HG02588 (cell line): ENCODE data around the gene YWHAG.
"Not testable (repeated sequence)": the region's sequence is repeated elsewhere in the genome, so short reads cannot be mapped to it uniquely, and the experiment has no call there.

Source experiments
- ATAC-seq: cut with Tn5 transposase; IDR thresholded peaks from one replicate; pipeline ENCODE4 v1.9.1; 2021; ENCODE audit warnings: mild to moderate bottlenecking, moderate library complexity; ENCODE audit not compliant: unreplicated experiment

Gene YWHAG

DNA sequence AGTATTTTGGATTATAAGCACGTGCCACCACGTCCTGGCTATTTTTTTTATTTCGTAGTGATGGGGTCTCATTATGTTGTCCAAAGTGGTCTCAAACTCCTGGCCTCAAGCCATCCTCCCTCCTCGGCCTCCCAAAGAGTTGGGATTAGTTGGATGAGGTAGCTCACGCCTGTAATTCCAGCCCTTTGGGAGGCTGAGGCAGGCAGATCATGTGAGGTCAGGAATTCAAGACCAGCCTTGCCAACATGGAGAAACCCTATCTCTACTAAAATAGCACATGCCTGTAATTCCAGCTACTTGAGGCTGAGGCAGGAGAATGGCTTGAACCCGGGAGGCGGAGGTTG lies 21.8 kb upstream of the YWHAG start:
- ATAC-seq = no peak

- no peak for ATAC-seq
These were observed 18.6 kb upstream of the YWHAG start for GRCh38 chr7:76377186-76377918.

DNA sequence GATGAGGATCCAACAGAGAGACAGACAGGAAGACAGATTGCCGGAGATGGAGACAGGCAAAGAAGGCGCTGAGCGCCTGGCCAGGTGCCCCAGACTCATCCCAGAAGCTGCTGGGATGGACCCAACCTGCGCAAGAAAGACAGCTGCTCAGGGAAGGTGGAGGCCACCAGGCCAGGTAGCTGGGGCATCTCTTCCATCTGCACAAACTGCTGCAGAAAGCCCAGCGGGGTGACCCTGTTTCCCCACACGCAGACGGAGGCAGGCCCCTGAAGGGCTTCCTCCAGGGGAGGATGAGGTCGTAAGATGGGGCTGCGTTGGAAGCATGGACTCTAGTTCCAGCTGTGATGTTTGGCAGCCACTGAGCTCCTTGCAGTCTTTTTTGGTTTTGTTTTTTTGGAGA lies 16.5 kb upstream of the YWHAG start:
- ATAC-seq = no peak

DNA sequence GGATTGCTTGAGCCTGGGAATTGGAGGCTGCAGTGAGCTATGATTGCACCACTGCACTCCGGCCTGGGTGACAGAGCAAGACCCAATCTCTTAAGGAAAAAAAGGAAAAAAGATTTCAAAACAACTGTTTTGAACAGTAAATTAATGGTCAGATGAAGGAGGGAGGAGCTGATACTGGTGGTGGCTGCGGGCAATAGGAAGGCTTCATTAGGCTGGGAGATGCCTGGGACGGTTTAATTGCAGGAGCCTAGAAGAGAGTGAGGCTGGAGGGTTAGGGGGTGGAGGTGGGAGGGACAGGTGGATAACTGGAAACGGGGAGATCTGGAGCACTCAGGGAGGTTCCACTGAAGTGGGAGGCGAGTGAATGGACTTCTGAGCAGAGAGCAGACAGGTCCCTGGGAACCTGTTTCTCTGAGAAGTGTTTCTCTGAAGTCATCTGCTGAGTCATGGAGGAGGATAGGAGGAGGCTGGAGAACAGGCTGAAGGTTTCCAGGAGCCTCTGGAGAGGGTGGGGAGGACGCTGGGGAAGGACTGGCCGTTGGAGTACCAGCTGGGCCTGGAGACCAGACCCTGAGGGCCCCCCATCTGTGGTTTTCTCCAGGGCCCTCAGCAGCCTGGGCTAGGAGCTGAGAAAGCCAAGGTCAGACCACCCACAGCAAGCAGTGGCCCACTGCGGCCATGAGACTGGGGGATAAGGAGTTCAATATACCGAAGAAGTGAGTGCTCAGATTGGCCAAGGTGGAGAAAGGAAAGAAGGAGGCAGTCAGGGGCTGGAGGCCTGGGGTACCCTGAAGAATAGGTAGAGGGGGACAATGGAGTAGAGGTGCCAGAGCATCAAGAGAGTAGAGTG lies 14.4 kb upstream of the YWHAG start:
- ATAC-seq = no peak

GRCh38 chr7:76371396-76371795 lies 12.6 kb upstream of the YWHAG start:
- ATAC-seq = no peak

GRCh38 chr7:76369018-76369417 lies 10.2 kb upstream of the YWHAG start:
- ATAC-seq = no peak

DNA sequence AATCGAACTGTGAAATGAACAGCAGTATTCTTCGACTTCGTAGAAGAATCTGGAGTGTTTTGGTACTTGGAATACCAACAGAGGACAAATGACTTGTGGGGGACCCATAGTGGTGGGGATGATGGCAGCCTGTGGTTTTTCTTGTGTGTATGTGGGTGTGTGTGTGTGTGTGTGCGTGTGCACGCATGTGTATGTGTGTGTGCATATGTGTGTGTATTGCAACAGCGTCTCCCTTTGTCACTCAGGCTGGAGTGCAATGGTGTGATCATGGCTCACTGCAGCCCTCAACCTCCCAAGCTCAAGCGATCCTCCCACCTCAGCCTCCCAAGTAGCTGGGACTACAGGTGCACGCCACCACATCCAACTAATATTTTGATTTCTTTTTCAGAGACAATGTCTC lies 9.4 kb upstream of the YWHAG start:
- ATAC-seq = no peak

DNA sequence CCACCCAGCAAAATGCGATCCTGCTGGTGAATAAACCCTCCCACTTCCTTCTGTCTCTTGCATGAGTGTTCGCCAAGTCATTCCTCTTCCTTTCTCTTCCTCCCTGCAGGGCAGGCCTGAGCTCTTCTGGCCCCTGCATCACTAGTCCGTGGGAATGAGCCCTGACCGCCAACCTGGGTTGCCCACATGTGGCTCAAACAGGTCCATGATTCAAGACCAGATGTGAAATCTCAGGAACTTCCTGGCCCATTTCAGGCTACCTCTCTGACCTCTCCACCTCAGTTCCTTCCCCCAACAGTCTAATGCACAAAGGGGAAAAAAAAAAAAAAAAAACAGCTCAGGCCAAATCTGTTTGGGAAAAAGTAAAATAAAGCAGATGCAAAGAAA lies 5.4 kb upstream of the YWHAG start:
- ATAC-seq = no peak

DNA sequence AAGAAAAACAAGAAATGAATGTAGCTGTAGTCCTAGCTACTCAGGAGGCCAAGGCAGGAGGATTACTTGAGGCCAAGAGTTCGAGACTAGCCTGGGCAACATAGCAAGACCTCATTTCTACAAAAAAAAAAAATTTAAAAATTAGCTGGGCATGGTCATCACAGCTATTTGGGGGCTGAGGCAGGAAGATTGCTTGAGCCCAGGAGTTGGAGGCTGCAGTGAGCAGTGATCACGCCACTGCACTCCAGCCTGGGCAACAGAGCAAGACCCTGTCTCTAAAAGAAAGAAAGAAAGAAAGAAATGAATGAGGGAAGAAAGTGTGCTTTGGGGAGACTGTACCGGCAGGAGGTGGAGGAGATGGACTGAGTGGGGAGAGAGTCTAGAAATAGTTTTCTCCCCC lies 5.0 kb upstream of the YWHAG start:
- not testable (repeated sequence) for ATAC-seq

DNA sequence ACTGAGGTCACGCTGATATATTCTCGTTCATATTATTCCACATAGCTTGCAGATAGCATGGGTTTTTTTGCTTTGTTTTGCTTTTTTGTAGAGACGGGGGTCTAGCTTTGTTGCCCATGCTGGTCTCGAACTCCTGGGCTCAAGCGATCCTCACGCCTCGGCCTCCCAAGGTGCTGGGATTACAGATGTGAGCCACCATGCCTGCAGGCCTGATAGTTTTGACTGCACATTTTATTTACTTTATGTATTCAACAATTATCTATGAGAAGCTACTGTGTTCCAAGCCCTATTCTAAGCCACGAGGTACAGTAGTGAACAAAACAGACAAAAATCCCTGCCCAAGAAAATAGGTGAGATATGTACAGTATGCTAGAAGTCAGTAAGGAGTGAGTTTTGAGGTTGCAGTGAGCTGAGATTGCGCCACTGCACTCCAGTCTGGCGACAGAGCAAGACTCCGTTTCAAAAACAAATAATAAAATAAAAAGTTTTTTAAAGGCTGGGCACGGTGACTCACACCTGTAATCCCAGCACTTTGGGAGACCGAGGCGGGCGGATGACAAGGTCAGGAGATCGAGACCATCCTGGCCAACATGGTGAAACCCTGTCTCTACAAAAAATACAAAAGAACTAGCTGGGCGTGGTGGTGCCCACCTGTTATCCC lies 1.3 kb upstream of the YWHAG start:
- no peak for ATAC-seq

DNA sequence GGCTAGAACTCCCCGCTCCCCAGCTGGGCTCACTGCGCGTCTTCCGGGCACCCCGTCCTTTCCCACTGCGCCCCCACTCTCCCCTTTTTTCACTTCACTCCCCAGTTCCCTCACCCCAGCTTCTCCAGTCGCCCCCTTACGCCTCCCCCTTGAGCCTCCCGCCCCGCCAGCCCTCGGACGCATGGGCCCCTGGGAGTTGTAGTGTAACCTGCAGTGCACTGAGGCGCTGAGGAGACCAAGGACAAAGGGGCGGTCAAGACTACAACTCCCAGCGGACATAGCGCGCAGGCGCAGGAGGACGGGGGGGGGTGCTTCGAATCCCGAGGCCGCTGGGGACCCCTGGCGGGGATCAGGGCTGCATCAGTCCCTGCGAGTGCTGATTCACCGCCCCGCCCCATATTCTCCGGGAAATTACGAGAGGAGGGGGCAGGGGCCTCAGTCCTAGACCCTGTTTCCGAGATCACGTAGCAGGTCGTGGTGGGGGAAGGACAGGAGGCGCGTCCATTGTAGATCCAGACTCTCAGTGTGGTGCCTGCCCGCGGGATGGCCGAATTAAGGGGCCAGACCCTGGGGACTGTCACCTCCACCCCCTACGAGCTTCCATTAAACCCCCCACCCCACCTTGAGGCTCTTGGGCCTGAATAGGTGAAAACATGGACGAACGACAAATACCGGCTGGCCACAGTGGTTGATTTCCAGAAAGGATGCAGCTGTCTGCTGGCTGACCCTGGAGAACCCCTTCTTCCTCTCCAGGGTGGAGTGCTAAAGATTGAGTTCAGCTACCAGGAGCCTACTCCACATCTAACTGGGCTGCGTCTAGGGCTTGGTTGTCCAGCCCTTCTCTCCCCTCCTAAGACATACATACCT lies 553 bp upstream of the YWHAG start:
- ATAC-seq = peak; percentile 89

DNA sequence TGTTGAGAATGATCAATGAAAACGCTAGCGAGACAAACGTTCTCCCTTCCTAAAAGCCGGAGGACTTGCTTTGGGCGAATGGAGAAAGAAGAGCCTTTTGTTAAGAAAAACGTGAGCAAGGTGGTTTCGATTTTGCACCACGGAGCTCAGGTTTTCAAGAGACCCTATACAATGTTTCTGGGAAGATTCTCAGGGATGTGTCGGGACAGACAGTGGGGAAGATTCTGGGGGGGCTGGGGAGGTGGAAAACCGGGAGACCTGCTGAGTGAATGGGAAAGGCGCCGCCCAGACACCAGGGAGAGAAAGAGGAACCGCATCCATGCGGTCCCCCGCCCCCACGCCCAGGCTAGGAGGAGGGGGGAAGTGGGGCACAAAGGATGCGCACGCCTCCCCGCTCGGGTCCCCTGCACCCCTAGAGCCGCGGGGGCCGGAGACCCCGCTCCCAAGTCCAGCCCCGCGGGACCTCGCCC lies 745 bp downstream of the YWHAG start:
- peak; percentile 24 for ATAC-seq

DNA sequence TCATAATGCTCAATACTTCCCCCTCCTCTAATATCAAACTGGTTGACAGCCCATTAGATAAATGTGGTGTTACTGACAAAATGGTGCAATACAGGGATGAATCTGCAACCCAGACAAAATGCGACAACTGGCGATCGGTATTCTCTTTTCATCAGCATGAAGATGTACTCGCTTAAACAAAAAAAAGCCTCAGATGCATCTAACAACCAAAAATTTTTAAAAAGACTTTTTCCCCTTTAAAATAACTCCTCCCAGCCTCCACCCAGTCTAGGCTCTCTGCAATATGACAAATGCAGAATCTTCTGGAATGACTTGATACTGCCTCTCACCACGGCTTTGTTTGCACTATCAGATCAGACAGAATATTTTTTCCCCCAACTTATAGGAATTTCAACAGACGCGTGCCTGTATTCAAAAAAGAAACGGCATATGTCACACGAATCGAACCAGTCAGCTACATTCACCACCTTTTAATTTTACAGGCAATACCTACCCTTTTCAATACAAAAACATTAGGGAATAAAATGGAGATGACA lies 1.2 kb downstream of the YWHAG start:
- no peak for ATAC-seq

DNA sequence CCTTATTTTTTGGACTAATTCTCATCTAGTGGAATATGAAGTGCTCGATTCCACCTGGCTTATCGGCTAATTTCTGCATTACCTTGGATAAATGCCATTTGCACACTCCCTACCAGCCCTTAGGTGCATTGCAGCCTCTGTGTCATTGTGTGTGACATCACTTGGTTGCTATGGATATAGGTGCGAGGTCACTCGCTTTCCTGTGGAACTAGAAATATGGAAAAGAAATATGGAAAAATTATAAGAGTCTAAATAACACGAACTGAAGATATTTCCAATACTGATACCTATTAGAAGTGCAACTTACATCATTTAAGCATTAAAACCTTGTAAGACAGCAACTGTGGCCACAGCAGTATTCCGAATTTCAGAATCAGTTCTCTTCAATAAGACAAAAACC lies 2.0 kb downstream of the YWHAG start:
- no peak for ATAC-seq

- ATAC-seq = no peak
These were observed 2.7 kb downstream of the YWHAG start for GRCh38 chr7:76356115-76356514.

- no peak for ATAC-seq
These were observed 3.6 kb downstream of the YWHAG start for GRCh38 chr7:76354981-76355730.

GRCh38 chr7:76354516-76354915 lies 4.3 kb downstream of the YWHAG start:
- no peak for ATAC-seq

DNA sequence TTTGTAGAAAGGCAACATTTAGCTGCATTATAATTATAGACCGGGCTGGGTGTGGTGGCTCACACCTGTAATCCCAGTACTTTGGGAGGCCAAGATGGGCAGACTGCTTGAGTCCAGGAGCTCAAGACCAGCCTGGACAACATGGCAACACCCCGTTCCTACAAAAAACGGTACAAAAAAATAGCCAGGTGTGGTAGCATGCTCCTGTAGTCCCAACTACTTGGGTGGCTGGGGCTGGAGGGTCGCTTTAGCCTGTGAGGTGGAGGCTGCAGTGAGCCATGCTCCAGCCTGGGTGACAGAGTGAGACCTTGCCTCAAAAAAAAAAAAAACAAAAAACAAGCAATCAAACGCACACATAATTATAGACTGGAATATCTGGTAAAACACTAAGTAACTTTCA lies 5.0 kb downstream of the YWHAG start:
- ATAC-seq = no peak

DNA sequence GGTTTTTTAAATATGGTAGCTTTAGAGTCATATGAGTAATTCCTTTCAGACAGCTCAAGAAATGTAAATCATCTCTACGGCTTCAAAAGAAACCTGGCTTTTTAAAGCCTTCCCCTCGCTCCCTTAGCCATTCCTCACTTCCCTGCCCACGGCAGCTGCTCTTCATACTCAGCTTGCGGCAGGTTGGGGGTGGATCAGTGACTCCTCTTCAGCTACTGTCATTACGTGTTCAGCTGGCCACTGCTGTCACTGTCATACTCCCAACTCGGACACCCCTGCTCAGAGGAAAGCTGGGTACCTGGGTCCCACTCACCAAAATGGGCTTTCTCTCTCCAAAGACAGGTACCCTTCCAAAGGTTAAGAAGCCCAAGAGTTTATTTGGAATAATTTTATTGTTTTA lies 6.6 kb downstream of the YWHAG start:
- no peak for ATAC-seq

- ATAC-seq = no peak
These were observed 7.4 kb downstream of the YWHAG start for GRCh38 chr7:76351372-76351771.
